Sigmoid colon (tissue), 7 donors: Measurements from ENCODE around the gene CASS4. TPM values are rescaled to one million over a fixed set of nuclear protein-coding genes. Genes with fewer than 3 reads are reported as not detected.

Source experiments
- DNase-seq: peaks from one replicate; pipeline ENCODE4 v3.0.0-alpha.2; 2019
- H3K27ac ChIP-seq, 4 donors: fragments of 200-600 bp; sonication (generic); one replicate each; pipeline ENCODE4 v1.5.1; 2016 to 2019; ENCODE audit warnings: mild to moderate bottlenecking in 1 of 4
- H3K27me3 ChIP-seq, 3 donors: fragments of 200-600 bp; sonication (generic); one replicate each; pipeline ENCODE4 v1.5.1; 2019; ENCODE audit warnings: mild to moderate bottlenecking in 1 of 3
- H3K36me3 ChIP-seq, 4 donors: fragments of 200-600 bp; sonication (generic); one replicate each; pipeline ENCODE4 v1.5.1; 2016 to 2019
- H3K4me1 ChIP-seq, 4 donors: fragments of 200-600 bp; sonication (generic); one replicate each; pipeline ENCODE4 v1.5.1; 2017 to 2019
- H3K4me3 ChIP-seq, 4 donors: fragments of 200-600 bp; sonication (generic); one replicate each; pipeline ENCODE4 v1.5.1; 2017 to 2019; ENCODE audit warnings: mild to moderate bottlenecking in 2 of 4, moderate library complexity in 1 of 4
- H3K9me3 ChIP-seq, 4 donors: fragments of 200-600 bp in 3 of 4; sonication (generic) in 3 of 4; one replicate each; pipeline versions ENCODE4 v1.5.1 to v1.6.1; 2013 to 2019
- CTCF ChIP-seq, 4 experiments: fragments of 450-650 bp in 3 of 4; fragments of 200-600 bp in 1 of 4; IDR thresholded peaks; one replicate each; pipeline ENCODE4 v1.5.1; 2016 to 2019; ENCODE audit warnings: antibody characterized with exemption in 4 of 4, mild to moderate bottlenecking in 3 of 4, moderate library complexity in 2 of 4
- EP300 ChIP-seq, 4 donors: sonication (generic); formaldehyde crosslinking; IDR thresholded peaks; one replicate each; pipeline ENCODE4 v1.6.1; 2017; ENCODE audit warnings: antibody characterized with exemption in 4 of 4
- POLR2A ChIP-seq, 2 donors: fragments of 450-650 bp; IDR thresholded peaks; one replicate each; pipeline ENCODE4 v1.6.1; 2016; ENCODE audit warnings: antibody characterized with exemption in 2 of 2, mild to moderate bottlenecking in 2 of 2, moderate library complexity in 2 of 2
- POLR2AphosphoS5 ChIP-seq, 4 donors: sonication (generic); formaldehyde crosslinking; IDR thresholded peaks; one replicate each; pipeline ENCODE4 v1.6.1; 2017; ENCODE audit warnings: antibody characterized with exemption in 4 of 4
- WGBS, 2 donors: extraction: QIAGEN DNeasy Blood & Tissue Kit; methylation state at CpG; one replicate each; pipeline ENCODE4 v1.1.7; 2013; 5-methylcytosine and 5-hydroxymethylcytosine counted together
- intact Hi-C: fragments of 100-400 bp; cut with DNase I; formaldehyde crosslinking; loops from one replicate; pipeline ENCODE4 v1.15.1; 2023
- polyA plus RNA-seq, 3 donors: library from polyadenylated mRNA; stranded (reverse); fragments of 200-250 nt; gene quantifications; one replicate each; pipeline ENCODE4 v1.2.3, GENCODE V29; 2013
- total RNA-seq, 4 donors: library from RNA; depleted of rRNA; stranded (reverse); fragments of >200 nt; gene quantifications; one replicate each; pipeline ENCODE4 v1.1.0, GENCODE V29; 2016
- donor health status: healthy with polysubstance abuse.
- donor health status: Bipolar disorder and iron deficiency.
- donor health status: healthy.

Gene CASS4
- total and polyA plus RNA-seq, 7 donors, result 0.46 to 2.9 (median 1.6) TPM

- TF ChIP-seq CTCF (IDR thresholded peaks at IDR 0.05) (no peak), POLR2A (IDR thresholded peaks at IDR 0.05) (no peak), EP300 (IDR thresholded peaks at IDR 0.05) (no peak), POLR2AphosphoS5 (IDR thresholded peaks at IDR 0.05) (no peak)
- WGBS, 2 donors, result 46 to 71% methylated on average over 3 of the region's 3 CpGs
- H3K27ac ChIP-seq, result peak overlapping the region in 1 of 4 donors; percentile 66
- H3K36me3 ChIP-seq, result no peaks in the 10 kb centered on the region
- H3K9me3 ChIP-seq, result no peaks in the 10 kb centered on the region
- H3K4me3 ChIP-seq, result no peak overlapping the region
- no peak for DNase-seq
- H3K4me1 ChIP-seq, result peaks cover 0 to 19% (median 0%) of the 10 kb centered on the region in 4 donors
- H3K27me3 ChIP-seq, result no peaks in the 10 kb centered on the region
- intact Hi-C loops, result no loop called here
Observed at GRCh38 chr20:56433221-56433879, 21.3 kb downstream of the CASS4 start.

DNA sequence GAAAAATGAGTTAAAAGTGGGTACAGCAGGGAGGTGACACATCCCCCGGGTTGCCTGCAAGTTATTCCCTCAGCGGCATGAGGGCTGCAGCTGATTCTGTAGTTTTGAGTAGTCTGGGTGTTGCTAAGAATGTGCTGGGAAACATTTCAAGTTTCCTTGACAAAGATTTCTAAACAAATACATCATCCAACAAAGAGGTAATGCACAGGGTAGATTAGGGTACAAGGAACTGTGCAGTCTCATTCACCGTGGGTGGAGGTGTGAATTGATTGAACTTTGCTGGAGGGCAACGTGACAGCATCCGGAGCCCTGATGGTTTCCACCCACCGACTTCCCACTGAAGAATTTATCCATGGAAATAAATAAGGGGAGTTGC, 21.8 kb downstream of the CASS4 start:
- H3K4me3 ChIP-seq, result no peak overlapping the region
- H3K36me3 ChIP-seq, result no peaks in the 10 kb centered on the region
- peaks cover 0 to 19% (median 0%) of the 10 kb centered on the region in 4 donors for H3K4me1 ChIP-seq
- intact Hi-C loops, result no loop called here
- no peaks in the 10 kb centered on the region for H3K9me3 ChIP-seq
- H3K27ac ChIP-seq, result peak overlapping the region in 1 of 4 donors; percentile 66
- TF ChIP-seq POLR2AphosphoS5 (IDR thresholded peaks at IDR 0.05) (no peak), POLR2A (IDR thresholded peaks at IDR 0.05) (no peak), EP300 (IDR thresholded peaks at IDR 0.05) (no peak), CTCF (IDR thresholded peaks at IDR 0.05) (no peak)
- no peaks in the 10 kb centered on the region for H3K27me3 ChIP-seq
- WGBS, 2 donors, result 71 to 74% methylated on average over 6 of the region's 6 CpGs
- peak; percentile 20 for DNase-seq

GRCh38 chr20:56437196-56437960, 25.3 kb downstream of the CASS4 start:
- DNase-seq, result no peak
- no peaks in the 10 kb centered on the region for H3K36me3 ChIP-seq
- H3K4me3 ChIP-seq, result no peak overlapping the region
- WGBS, 2 donors, result 85 to 90% methylated on average over 20 of the region's 20 CpGs
- H3K27ac ChIP-seq, result peak overlapping the region in 1 of 4 donors; percentile 74
- H3K27me3 ChIP-seq, result no peaks in the 10 kb centered on the region
- intact Hi-C loops, result no loop called here
- peaks cover 0 to 21% (median 0%) of the 10 kb centered on the region in 4 donors for H3K4me1 ChIP-seq
- H3K9me3 ChIP-seq, result no peaks in the 10 kb centered on the region
- TF ChIP-seq POLR2A (IDR thresholded peaks at IDR 0.05), result no peak
- no peak for TF ChIP-seq POLR2AphosphoS5 (IDR thresholded peaks at IDR 0.05)
- no peak for TF ChIP-seq EP300 (IDR thresholded peaks at IDR 0.05)
- no peak for TF ChIP-seq CTCF (IDR thresholded peaks at IDR 0.05)

- DNase-seq, result no peak
- intact Hi-C loops, result no loop called here
- peaks cover 0 to 20% (median 0%) of the 10 kb centered on the region in 4 donors for H3K4me1 ChIP-seq
- H3K27me3 ChIP-seq, result no peaks in the 10 kb centered on the region
- no peak overlapping the region for H3K4me3 ChIP-seq
- TF ChIP-seq POLR2AphosphoS5 (IDR thresholded peaks at IDR 0.05), result no peak
- no peak for TF ChIP-seq EP300 (IDR thresholded peaks at IDR 0.05)
- TF ChIP-seq POLR2A (IDR thresholded peaks at IDR 0.05), result no peak
- no peak for TF ChIP-seq CTCF (IDR thresholded peaks at IDR 0.05)
- H3K36me3 ChIP-seq, result no peaks in the 10 kb centered on the region
- H3K27ac ChIP-seq, result peak overlapping the region in 2 of 4 donors; percentile 51 to 74
- H3K9me3 ChIP-seq, result no peaks in the 10 kb centered on the region
- WGBS, 2 donors, result 89 to 93% methylated on average over 4 of the region's 4 CpGs
Observed at GRCh38 chr20:56438284-56438683, 26.2 kb downstream of the CASS4 start.
